Ectodermal cell (in vitro differentiated cells): ENCODE measurements around the gene FOXJ3.

ENCODE experiments used
- H3K27ac ChIP-seq: 2 replicates; pipeline ENCODE4 v1.7.0; 2013; ENCODE audit warnings: mild to moderate bottlenecking, low read depth, low read length; ENCODE audit not compliant: insufficient read depth, poor library complexity, severe bottlenecking
- H3K27me3 ChIP-seq: 2 replicates; pipeline ENCODE4 v1.7.0; 2013; ENCODE audit warnings: mild to moderate bottlenecking, low read length; ENCODE audit not compliant: insufficient read depth, control insufficient read depth, poor library complexity, severe bottlenecking
- H3K36me3 ChIP-seq: one replicate; pipeline ENCODE4 v1.7.0; 2013; ENCODE audit warnings: low read length; ENCODE audit not compliant: control insufficient read depth, insufficient read depth
- H3K4me1 ChIP-seq: one replicate; pipeline ENCODE4 v1.7.0; 2013; ENCODE audit warnings: low read length; ENCODE audit not compliant: control insufficient read depth, insufficient read depth
- H3K4me3 ChIP-seq: 2 replicates; pipeline ENCODE4 v1.7.0; 2013; ENCODE audit warnings: low read depth, low read length, control low read depth; ENCODE audit not compliant: insufficient read depth
- H3K9me3 ChIP-seq: 2 replicates; pipeline ENCODE4 v1.7.0; 2013; ENCODE audit warnings: mild to moderate bottlenecking, low read length, moderate library complexity; ENCODE audit not compliant: control insufficient read depth
- WGBS, 2 experiments: methylation state at CpG; one replicate each; pipeline ENCODE4 v1.1.7; 2013; ENCODE audit warnings: missing lambda C conversion rate in 2 of 2; 5-methylcytosine and 5-hydroxymethylcytosine counted together

The FOXJ3 gene

GRCh38 chr1:42335809-42336518, 929 bp upstream of the FOXJ3 start:
- no peaks in the 10 kb centered on the region for H3K27me3 ChIP-seq
- H3K9me3 ChIP-seq, result no peaks in the 10 kb centered on the region
- peak overlapping the region; percentile 38 for H3K27ac ChIP-seq
- WGBS, 2 experiments, result 28 to 34% methylated on average over 8 to 9 of the region's 9 CpGs
- peaks cover 12% of the 10 kb centered on the region for H3K4me1 ChIP-seq
- H3K36me3 ChIP-seq, result no peaks in the 10 kb centered on the region
- peak overlapping the region; percentile 84 for H3K4me3 ChIP-seq

GRCh38 chr1:42334240-42335049, 590 bp downstream of the FOXJ3 start:
- H3K27me3 ChIP-seq, result no peaks in the 10 kb centered on the region
- WGBS, 2 experiments, result 0% methylated on average over 58 of the region's 58 CpGs
- peak overlapping the region; percentile 87 for H3K27ac ChIP-seq
- H3K4me3 ChIP-seq, result peak overlapping the region; percentile 84
- H3K9me3 ChIP-seq, result no peaks in the 10 kb centered on the region
- H3K36me3 ChIP-seq, result no peaks in the 10 kb centered on the region
- H3K4me1 ChIP-seq, result peaks cover 5% of the 10 kb centered on the region

- 3 to 6% methylated on average over 4 to 6 of the region's 6 CpGs for WGBS, 2 experiments
- Histone ChIP-seq H3K27ac (no peak overlapping the region), H3K36me3 (no peaks in the 10 kb centered on the region), H3K4me3 (peak overlapping the region; percentile 84), H3K9me3 (no peaks in the 10 kb centered on the region), H3K4me1 (peaks cover 5% of the 10 kb centered on the region), H3K27me3 (no peaks in the 10 kb centered on the region)
Measured at GRCh38 chr1:42333662-42334239, 1.3 kb downstream of the FOXJ3 start.

- Histone ChIP-seq H3K9me3 (no peaks in the 10 kb centered on the region), H3K27me3 (no peaks in the 10 kb centered on the region), H3K36me3 (no peaks in the 10 kb centered on the region), H3K4me3 (no peak overlapping the region), H3K4me1 (peaks cover 5% of the 10 kb centered on the region), H3K27ac (no peak overlapping the region)
- 92% methylated on average over 5 of the region's 6 CpGs for WGBS, 2 experiments
Measured at GRCh38 chr1:42332877-42333276, 2.2 kb downstream of the FOXJ3 start.

- WGBS, 2 experiments, result 91 to 94% methylated on average over 10 of the region's 10 CpGs
- H3K4me3 ChIP-seq, result no peak overlapping the region
- H3K4me1 ChIP-seq, result no peaks in the 10 kb centered on the region
Measured at GRCh38 chr1:42330215-42330614, 4.8 kb downstream of the FOXJ3 start.

GRCh38 chr1:42328916-42329496, 6.0 kb downstream of the FOXJ3 start:
- 90 to 95% methylated on average over 4 of the region's 4 CpGs for WGBS, 2 experiments
- Histone ChIP-seq H3K9me3 (no peaks in the 10 kb centered on the region), H3K27ac (no peak overlapping the region), H3K36me3 (no peaks in the 10 kb centered on the region), H3K4me3 (no peak overlapping the region), H3K4me1 (no peaks in the 10 kb centered on the region), H3K27me3 (no peaks in the 10 kb centered on the region)

More at GRCh38 chr1:42330215-42330614, 4.8 kb downstream of the FOXJ3 start:
- H3K9me3 ChIP-seq, result no peaks in the 10 kb centered on the region
- H3K36me3 ChIP-seq, result no peaks in the 10 kb centered on the region
- no peak overlapping the region for H3K27ac ChIP-seq
- no peaks in the 10 kb centered on the region for H3K27me3 ChIP-seq

GRCh38 chr1:42328047-42328625, 6.9 kb downstream of the FOXJ3 start:
- H3K4me1 ChIP-seq, result no peaks in the 10 kb centered on the region
- WGBS, 2 experiments, result 90 to 95% methylated on average over 4 to 5 of the region's 5 CpGs
- no peak overlapping the region for H3K4me3 ChIP-seq
- H3K36me3 ChIP-seq, result no peaks in the 10 kb centered on the region
- H3K9me3 ChIP-seq, result no peaks in the 10 kb centered on the region
- H3K27ac ChIP-seq, result no peak overlapping the region
- H3K27me3 ChIP-seq, result no peaks in the 10 kb centered on the region

GRCh38 chr1:42325014-42325402, 10.0 kb downstream of the FOXJ3 start:
- H3K9me3 ChIP-seq, result no peaks in the 10 kb centered on the region
- 97% methylated on average over 2 of the region's 2 CpGs for WGBS, 2 experiments
- no peak overlapping the region for H3K4me3 ChIP-seq
- no peaks in the 10 kb centered on the region for H3K36me3 ChIP-seq
- H3K27ac ChIP-seq, result no peak overlapping the region
- H3K4me1 ChIP-seq, result no peaks in the 10 kb centered on the region
- H3K27me3 ChIP-seq, result no peaks in the 10 kb centered on the region

GRCh38 chr1:42324398-42325013, 10.5 kb downstream of the FOXJ3 start:
- no peaks in the 10 kb centered on the region for H3K4me1 ChIP-seq
- no peak overlapping the region for H3K27ac ChIP-seq
- WGBS, 2 experiments, result 93 to 97% methylated on average over 6 of the region's 6 CpGs
- no peaks in the 10 kb centered on the region for H3K9me3 ChIP-seq
- H3K4me3 ChIP-seq, result no peak overlapping the region
- no peaks in the 10 kb centered on the region for H3K27me3 ChIP-seq
- H3K36me3 ChIP-seq, result no peaks in the 10 kb centered on the region
